ENCODE data around the gene LNPEP.
"Not testable (repeated sequence)": the region's sequence is repeated elsewhere in the genome, so short reads cannot be mapped to it uniquely, and the experiment has no call there.

Gene LNPEP

DNA sequence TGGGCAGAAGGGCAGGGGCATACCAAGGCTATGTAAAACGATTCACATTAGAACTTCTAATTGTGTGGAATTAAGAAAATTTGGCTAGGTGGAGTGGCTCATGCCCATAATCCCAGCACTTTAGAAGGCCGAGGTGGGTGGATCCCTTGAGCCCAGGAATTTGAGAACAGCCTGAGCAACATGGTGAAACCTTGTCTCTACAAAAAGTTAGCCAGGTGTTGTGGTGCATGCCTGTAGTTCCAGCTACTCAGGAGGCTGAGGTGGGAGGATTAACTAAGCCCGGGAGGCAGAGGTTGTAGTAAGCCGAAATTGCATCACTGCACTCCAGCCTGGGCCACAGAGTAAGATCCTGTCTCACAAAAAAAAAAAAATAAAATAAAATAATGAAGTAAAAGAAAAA lies 141.4 kb downstream of the LNPEP start:
- Mint-ChIP-seq H3K4me1 (ENCODE audit: low read depth) (peaks cover 17% of the 10 kb centered on the region), H3K4me3 (no peak overlapping the region), H3K36me3 (ENCODE audit: low read depth) (no peaks in the 10 kb centered on the region), H3K27ac (no peak overlapping the region), H3K9me3 (no peaks in the 10 kb centered on the region), H3K27me3 (no peaks in the 10 kb centered on the region)
- intact Hi-C loops (cut with micrococcal nuclease): no loop called here

GRCh38 chr5:97078958-97079743 lies 143.3 kb downstream of the LNPEP start:
- intact Hi-C loops (cut with micrococcal nuclease): no loop called here
- Mint-ChIP-seq H3K27ac (no peak overlapping the region), H3K4me3 (no peak overlapping the region), H3K4me1 (ENCODE audit: low read depth) (peaks cover 18% of the 10 kb centered on the region), H3K9me3 (peaks cover under 1% of the 10 kb centered on the region), H3K27me3 (no peaks in the 10 kb centered on the region), H3K36me3 (ENCODE audit: low read depth) (no peaks in the 10 kb centered on the region)

DNA sequence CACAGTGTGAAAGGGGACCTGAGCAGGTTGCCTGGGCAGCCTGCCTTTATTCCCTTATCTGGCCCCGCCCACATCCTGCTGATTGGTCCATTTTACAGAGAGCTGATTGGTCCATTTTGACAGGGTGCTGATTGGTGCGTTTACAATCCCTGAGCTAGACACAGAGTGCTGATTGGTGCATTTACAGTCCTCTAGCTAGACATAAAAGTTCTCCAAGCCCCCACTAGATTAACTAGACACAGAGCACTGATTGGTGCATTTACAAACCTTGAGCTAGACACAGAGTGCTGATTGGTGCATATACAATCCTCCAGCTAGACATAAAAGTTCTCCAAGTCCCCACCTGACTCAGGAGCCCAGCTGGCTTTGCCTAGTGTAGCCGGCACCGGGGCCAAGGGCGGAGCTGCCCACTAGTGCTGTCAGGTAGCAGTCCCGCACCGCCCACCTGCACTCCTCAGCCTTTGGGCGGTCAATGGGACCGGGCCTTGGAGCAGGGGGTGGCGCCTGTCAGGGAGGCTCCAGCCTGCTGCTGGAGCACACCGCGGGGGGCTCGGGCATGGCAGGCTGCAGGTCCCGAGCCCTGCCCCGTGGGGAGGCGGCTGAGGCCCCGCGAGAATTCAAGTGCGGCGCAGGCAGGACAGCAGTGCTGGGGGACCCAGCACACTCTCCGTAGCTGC lies 149.0 kb downstream of the LNPEP start:
- H3K4me1 Mint-ChIP-seq (ENCODE audit: low read depth): peaks cover 33% of the 10 kb centered on the region
- H3K36me3 Mint-ChIP-seq (ENCODE audit: low read depth); H3K27ac Mint-ChIP-seq; H3K4me3 Mint-ChIP-seq; intact Hi-C loops (cut with micrococcal nuclease); H3K27me3 Mint-ChIP-seq; H3K9me3 Mint-ChIP-seq: not testable (repeated sequence)

DNA sequence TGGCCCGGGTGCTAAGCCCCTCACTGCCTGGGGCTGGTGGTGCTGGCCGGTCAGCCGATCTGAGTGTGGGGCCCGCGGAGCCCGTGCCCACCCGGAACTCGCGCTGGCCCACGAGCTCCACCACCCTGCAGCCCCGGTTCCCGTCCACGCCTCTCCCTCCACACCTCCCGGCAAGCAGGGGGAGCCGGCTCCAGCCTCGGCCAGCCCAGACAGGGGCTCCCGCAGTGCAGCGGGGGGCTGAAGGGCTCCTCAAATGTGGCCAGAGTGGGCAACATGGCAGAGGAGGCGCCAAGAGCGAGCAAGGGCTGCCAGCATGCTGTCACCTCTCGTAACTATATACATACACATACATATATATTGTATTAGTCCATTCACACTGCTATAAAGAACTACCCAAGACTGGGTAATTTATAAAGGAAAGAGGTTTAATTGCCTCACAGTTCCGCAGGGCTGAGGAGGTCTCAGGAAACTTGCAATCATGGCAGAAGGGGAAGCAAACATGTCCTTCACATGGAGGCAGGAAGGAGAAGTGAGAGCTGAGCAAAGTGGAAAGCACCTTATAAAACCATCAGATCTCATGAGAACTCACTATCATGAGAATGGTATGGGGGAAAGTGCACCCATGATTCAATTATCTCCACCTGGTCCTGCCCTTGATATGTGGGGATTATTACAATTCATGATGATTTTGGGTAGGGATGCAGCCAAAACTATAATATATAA lies 149.7 kb downstream of the LNPEP start:
- Mint-ChIP-seq H3K4me1 (ENCODE audit: low read depth) (peaks cover 34% of the 10 kb centered on the region), H3K4me3 (no peak overlapping the region), H3K27me3 (no peaks in the 10 kb centered on the region), H3K36me3 (ENCODE audit: low read depth) (no peaks in the 10 kb centered on the region), H3K9me3 (peaks cover 7% of the 10 kb centered on the region), H3K27ac (no peak overlapping the region)
- intact Hi-C loops (cut with micrococcal nuclease): no loop called here

Measured in dendritic cell treated with granulocyte-macrophage colony-stimulating factor and Interleukin-4, amounts not matched to agents 40 ng/mL and 50 ng/mL, for 4 days (primary cell).